Parathyroid adenoma (tissue), 2 donors: Measurements from ENCODE around the gene PRR9.

Experiments
- H2AFZ ChIP-seq: fragments of 300-600 bp; sonication (generic); one replicate; pipeline ENCODE4 v1.7.0; 2017; ENCODE audit warnings: antibody characterized with exemption, mild to moderate bottlenecking
- H3K27ac ChIP-seq: fragments of 300-600 bp; sonication (generic); one replicate; pipeline ENCODE4 v1.7.0; 2017
- H3K27me3 ChIP-seq: fragments of 300-600 bp; sonication (generic); one replicate; pipeline ENCODE4 v1.7.0; 2017; ENCODE audit warnings: low read length; ENCODE audit not compliant: control insufficient read depth, insufficient read depth
- H3K36me3 ChIP-seq: fragments of 300-600 bp; sonication (generic); one replicate; pipeline ENCODE4 v1.7.0; 2017; ENCODE audit warnings: low read length; ENCODE audit not compliant: control insufficient read depth, insufficient read depth
- H3K4me1 ChIP-seq: fragments of 300-600 bp; sonication (generic); one replicate; pipeline ENCODE4 v1.7.0; 2017; ENCODE audit warnings: control low read depth
- H3K4me2 ChIP-seq: fragments of 300-600 bp; sonication (generic); one replicate; pipeline ENCODE4 v1.7.0; 2017; ENCODE audit warnings: low read length
- H3K4me3 ChIP-seq: fragments of 300-600 bp; sonication (generic); one replicate; pipeline ENCODE4 v1.7.0; 2017; ENCODE audit warnings: low read depth, low read length
- H3K79me2 ChIP-seq: fragments of 300-600 bp; sonication (generic); one replicate; pipeline ENCODE4 v1.7.0; 2017; ENCODE audit warnings: control low read depth
- H3K9ac ChIP-seq: fragments of 300-600 bp; sonication (generic); one replicate; pipeline ENCODE4 v1.7.0; 2017; ENCODE audit warnings: mild to moderate bottlenecking
- H3K9me3 ChIP-seq: fragments of 300-600 bp; sonication (generic); one replicate; pipeline ENCODE4 v1.7.0; 2017; ENCODE audit warnings: low read length; ENCODE audit not compliant: control insufficient read depth
- TF ChIP-seq, protein P1 (sequence below): fragments of 300-600 bp; sonication (generic); IDR thresholded peaks from one replicate; pipeline ENCODE4 v1.7.0; 2017; ENCODE audit warnings: antibody characterized with exemption, mild to moderate bottlenecking
- donor health status: primary hyperparathyroidism.

Gene PRR9

DNA sequence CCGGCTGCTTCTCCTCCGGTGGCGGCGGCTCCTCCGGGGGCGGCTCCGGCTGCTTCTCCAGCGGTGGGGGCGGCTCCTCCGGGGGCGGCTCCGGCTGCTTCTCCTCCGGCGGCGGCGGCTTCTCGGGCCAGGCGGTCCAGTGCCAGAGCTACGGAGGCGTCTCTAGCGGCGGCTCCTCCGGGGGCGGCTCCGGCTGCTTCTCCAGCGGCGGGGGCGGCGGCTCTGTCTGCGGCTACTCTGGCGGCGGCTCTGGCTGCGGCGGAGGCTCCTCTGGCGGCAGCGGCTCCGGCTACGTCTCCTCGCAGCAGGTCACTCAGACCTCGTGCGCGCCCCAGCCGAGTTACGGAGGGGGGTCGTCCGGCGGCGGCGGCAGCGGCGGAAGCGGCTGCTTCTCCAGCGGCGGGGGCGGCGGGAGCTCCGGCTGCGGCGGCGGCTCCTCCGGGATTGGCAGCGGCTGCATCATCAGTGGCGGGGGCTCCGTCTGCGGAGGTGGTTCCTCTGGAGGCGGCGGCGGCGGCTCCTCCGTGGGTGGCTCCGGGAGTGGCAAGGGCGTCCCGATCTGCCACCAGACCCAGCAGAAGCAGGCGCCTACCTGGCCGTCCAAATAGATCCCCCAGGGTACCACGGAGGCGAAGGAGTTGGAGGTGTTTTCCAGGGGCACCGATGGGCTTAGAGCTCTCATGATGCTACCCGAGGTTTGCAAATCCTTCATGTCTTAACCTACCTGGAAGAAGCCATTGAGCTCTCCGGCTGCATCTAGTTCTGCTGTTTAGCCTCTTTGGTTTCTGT lies 44.1 kb downstream of the PRR9 start:
- Histone ChIP-seq H3K27me3 (no peaks in the 10 kb centered on the region), H3K4me1 (no peaks in the 10 kb centered on the region), H3K9ac (no peak overlapping the region), H3K79me2 (no peaks in the 10 kb centered on the region), H2AFZ (peak overlapping the region; percentile 38), H3K4me2 (peak overlapping the region; percentile 69), H3K27ac (no peak overlapping the region), H3K4me3 (peak overlapping the region; percentile 42), H3K36me3 (no peaks in the 10 kb centered on the region), H3K9me3 (no peaks in the 10 kb centered on the region)
- TF ChIP-seq, protein P1, sequence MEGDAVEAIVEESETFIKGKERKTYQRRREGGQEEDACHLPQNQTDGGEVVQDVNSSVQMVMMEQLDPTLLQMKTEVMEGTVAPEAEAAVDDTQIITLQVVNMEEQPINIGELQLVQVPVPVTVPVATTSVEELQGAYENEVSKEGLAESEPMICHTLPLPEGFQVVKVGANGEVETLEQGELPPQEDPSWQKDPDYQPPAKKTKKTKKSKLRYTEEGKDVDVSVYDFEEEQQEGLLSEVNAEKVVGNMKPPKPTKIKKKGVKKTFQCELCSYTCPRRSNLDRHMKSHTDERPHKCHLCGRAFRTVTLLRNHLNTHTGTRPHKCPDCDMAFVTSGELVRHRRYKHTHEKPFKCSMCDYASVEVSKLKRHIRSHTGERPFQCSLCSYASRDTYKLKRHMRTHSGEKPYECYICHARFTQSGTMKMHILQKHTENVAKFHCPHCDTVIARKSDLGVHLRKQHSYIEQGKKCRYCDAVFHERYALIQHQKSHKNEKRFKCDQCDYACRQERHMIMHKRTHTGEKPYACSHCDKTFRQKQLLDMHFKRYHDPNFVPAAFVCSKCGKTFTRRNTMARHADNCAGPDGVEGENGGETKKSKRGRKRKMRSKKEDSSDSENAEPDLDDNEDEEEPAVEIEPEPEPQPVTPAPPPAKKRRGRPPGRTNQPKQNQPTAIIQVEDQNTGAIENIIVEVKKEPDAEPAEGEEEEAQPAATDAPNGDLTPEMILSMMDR = no peak

DNA sequence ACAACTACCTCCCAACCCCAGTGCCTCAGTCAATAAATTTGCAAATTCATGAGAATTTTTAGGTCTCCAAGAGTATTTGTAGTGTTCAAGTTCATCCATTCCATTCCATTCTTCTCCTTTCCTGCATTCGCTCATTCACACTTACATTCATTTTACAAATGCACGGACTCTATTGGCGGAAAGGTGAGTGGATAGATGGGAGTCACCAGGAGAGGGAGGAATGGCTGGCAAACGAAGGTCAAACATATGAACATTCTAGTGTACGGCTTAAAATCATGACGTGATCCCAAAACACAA lies 44.6 kb downstream of the PRR9 start:
- peak overlapping the region; percentile 69 for H3K4me2 ChIP-seq
- no peak overlapping the region for H3K9ac ChIP-seq
- H3K79me2 ChIP-seq = no peaks in the 10 kb centered on the region
- TF ChIP-seq, protein P1 = no peak
- H3K27ac ChIP-seq = no peak overlapping the region
- peak overlapping the region; percentile 42 for H3K4me3 ChIP-seq
- H3K4me1 ChIP-seq = no peaks in the 10 kb centered on the region
- no peaks in the 10 kb centered on the region for H3K27me3 ChIP-seq
- no peaks in the 10 kb centered on the region for H3K9me3 ChIP-seq
- no peaks in the 10 kb centered on the region for H3K36me3 ChIP-seq
- H2AFZ ChIP-seq = no peak overlapping the region

DNA sequence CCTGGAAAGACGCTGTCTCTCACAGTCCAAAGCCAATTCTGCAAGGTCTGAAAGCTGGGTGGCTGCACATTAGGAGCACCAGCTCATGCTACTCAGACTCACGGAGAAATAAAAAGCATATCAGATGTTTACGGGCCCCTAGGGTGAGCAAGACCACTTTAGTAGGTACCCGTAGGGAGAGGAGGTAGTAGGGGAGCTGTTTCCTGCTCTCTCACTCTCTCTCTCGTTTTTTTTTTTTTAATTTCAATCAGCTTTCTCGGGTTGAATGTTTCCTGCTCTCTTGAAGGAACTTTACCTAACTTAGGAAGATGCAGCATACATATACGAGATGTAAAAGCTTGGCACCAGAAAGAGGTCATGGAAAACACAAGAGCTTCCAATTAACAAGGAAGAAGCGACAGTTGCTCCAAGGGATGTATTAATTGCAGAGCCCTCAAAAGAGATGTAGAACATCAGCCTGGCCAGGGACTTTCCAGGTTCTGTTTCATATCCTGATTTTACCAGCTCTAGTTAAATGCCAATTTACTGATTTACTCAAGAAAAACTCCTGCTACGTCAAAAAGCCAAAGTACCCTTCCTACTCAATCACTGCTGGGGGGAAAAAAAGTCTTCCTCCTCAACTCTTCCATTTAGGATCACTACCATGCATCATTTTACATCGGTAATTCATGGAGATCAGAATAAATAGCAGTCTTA lies 45.2 kb downstream of the PRR9 start:
- TF ChIP-seq, protein P1 = no peak
- Histone ChIP-seq H3K4me1 (no peaks in the 10 kb centered on the region), H2AFZ (no peak overlapping the region), H3K9ac (no peak overlapping the region), H3K9me3 (no peaks in the 10 kb centered on the region), H3K36me3 (no peaks in the 10 kb centered on the region), H3K79me2 (no peaks in the 10 kb centered on the region), H3K27me3 (no peaks in the 10 kb centered on the region), H3K27ac (no peak overlapping the region), H3K4me3 (no peak overlapping the region), H3K4me2 (no peak overlapping the region)

DNA sequence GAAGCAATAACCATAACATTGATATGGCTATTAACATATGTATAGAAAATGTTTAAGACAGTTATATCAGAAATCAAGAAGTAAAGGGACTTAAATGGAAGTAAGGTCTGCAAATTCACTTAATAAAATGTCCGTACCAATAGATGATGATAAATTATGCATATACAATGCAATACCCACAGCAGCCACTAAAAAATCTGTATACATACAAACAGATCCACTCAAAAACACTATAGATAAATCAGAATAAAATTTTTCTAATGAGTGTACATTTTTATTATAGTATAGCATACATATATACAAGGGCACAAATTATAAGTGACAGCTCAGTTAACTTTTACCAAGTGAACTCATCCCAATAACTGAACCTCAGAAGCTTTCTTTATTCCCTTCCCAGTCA lies 48.1 kb downstream of the PRR9 start:
- TF ChIP-seq, protein P1 = no peak
- no peak overlapping the region for H2AFZ ChIP-seq
- no peaks in the 10 kb centered on the region for H3K27me3 ChIP-seq
- no peak overlapping the region for H3K27ac ChIP-seq
- H3K36me3 ChIP-seq = no peaks in the 10 kb centered on the region
- H3K9ac ChIP-seq = no peak overlapping the region
- H3K4me2 ChIP-seq = no peak overlapping the region
- H3K4me1 ChIP-seq = no peaks in the 10 kb centered on the region
- H3K9me3 ChIP-seq = no peaks in the 10 kb centered on the region
- H3K79me2 ChIP-seq = no peaks in the 10 kb centered on the region
- no peak overlapping the region for H3K4me3 ChIP-seq
